HEK293T (cell line): ENCODE results near the gene ELMO2.

ENCODE experiments used
- CTCF ChIA-PET: fragments of 350-600 bp; formaldehyde crosslinking; extraction: SDS; loops from one replicate; lab custom pipeline; 2021; ENCODE audit warnings: antibody characterized with exemption, inconsistent platforms; lab: Yijun Ruan, JAX
- POLR2A ChIA-PET: fragments of 350-600 bp; formaldehyde crosslinking; extraction: SDS; loops from one replicate; lab custom pipeline; 2020; ENCODE audit warnings: antibody characterized with exemption, inconsistent platforms; lab: Yijun Ruan, JAX
- DNase-seq: peaks from one replicate; pipeline ENCODE4 v3.0.0; 2012; ENCODE audit warnings: mixed read lengths; ENCODE audit errors: extremely low spot score
- ARNT ChIP-seq: fragments of 450-650 bp; IDR thresholded peaks from 2 replicates; pipeline ENCODE4 v1.6.1; 2017; ENCODE audit warnings: mild to moderate bottlenecking
- BHLHE40 ChIP-seq: fragments of 450-650 bp; IDR thresholded peaks from 2 replicates; pipeline ENCODE4 v1.6.1; 2016; ENCODE audit warnings: mild to moderate bottlenecking, moderate library complexity, borderline replicate concordance
- CTBP1 ChIP-seq: fragments of 450-650 bp; IDR thresholded peaks from 2 replicates; pipeline ENCODE4 v1.6.1; 2016; ENCODE audit warnings: borderline replicate concordance
- ELF4 ChIP-seq: fragments of 450-650 bp; IDR thresholded peaks from 2 replicates; pipeline ENCODE4 v1.6.1; 2017; ENCODE audit warnings: antibody characterized with exemption
- FOXA1 ChIP-seq: fragments of 450-650 bp; IDR thresholded peaks from 2 replicates; pipeline ENCODE4 v1.6.1; 2016; ENCODE audit warnings: mild to moderate bottlenecking
- FOXK2 ChIP-seq: fragments of 450-650 bp; IDR thresholded peaks from 2 replicates; pipeline ENCODE4 v1.6.1; 2016; ENCODE audit warnings: mild to moderate bottlenecking
- FOXM1 ChIP-seq: fragments of 450-650 bp; IDR thresholded peaks from 2 replicates; pipeline ENCODE4 v1.6.1; 2017; ENCODE audit warnings: mild to moderate bottlenecking, borderline replicate concordance
- HDGF ChIP-seq: fragments of 450-650 bp; IDR thresholded peaks from 2 replicates; pipeline ENCODE4 v1.6.1; 2017; ENCODE audit warnings: antibody characterized with exemption, borderline replicate concordance
- L3MBTL2 ChIP-seq: fragments of 450-650 bp; conservative IDR thresholded peaks from 2 replicates; pipeline ENCODE4 v1.6.1; 2016; ENCODE audit warnings: mild to moderate bottlenecking
- LEF1 ChIP-seq: fragments of 450-650 bp; IDR thresholded peaks from 2 replicates; pipeline ENCODE4 v1.6.1; 2017; ENCODE audit warnings: mild to moderate bottlenecking, borderline replicate concordance
- NFRKB ChIP-seq: fragments of 450-650 bp; IDR thresholded peaks from 2 replicates; pipeline ENCODE4 v1.6.1; 2016; ENCODE audit warnings: mild to moderate bottlenecking, moderate library complexity
- SP1 ChIP-seq: fragments of 450-650 bp; IDR thresholded peaks from 2 replicates; pipeline ENCODE4 v1.6.1; 2017
- SUZ12 ChIP-seq: fragments of 450-650 bp; IDR thresholded peaks from 2 replicates; pipeline ENCODE4 v1.6.1; 2016; ENCODE audit warnings: mild to moderate bottlenecking
- TARDBP ChIP-seq: fragments of 450-650 bp; IDR thresholded peaks from 2 replicates; pipeline ENCODE4 v1.6.1; 2016
- ZNF384 ChIP-seq: fragments of 450-650 bp; IDR thresholded peaks from 2 replicates; pipeline ENCODE4 v1.6.1; 2016
- TF ChIP-seq, protein P1 (sequence below): fragments of 450-650 bp; IDR thresholded peaks from 2 replicates; pipeline ENCODE4 v1.6.1; 2016

Gene ELMO2

DNA sequence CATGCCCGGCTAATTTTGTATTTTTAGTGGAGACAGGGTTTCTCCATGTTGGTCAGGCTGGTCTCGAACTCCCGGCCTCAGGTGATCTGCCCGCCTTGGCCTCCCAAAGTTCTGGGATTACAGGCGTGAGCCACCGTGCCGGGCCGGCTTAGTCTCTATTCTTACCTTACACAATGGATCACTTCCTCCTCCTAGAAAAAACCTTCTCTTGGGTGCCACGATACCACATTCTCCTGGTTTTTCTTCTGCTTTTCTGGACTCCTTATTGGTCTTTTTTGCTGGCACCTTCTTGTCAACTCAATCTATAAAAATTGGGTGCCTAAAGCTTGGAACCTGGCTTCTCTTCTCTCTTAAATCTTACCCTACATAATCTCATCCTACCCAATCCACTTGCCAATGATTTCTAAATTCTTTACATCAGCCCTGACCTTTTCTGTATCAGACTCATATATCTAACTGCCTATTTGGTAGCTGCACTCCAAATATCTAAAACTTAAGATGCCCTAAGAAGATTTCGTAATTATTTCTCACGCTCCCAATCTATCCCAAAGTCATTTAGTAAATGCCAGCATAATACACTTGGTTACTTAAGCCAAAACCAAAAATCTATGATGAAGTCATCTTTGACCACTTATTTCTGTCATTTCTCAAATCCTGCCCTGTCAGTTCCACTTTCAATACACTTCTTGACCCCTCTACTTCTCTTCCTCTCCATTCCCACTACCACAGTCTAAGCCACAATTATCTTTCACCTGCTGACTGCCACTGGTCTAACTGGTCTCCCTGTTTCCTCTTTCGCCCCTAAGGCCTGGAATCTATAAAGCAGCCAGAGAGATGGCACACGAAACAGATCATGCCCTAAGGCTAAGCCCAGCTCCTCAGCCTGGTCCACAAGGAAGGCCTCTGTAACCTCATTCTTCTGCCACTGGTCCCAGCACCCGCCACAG lies 43.2 kb downstream of the ELMO2 start:
- POLR2A ChIA-PET: interaction anchor here (0.6 to 2.3 kb wide), 9 partner anchors 9 to 1478 kb away, joined by 3 to 28 read pairs (median 4); partner anchors contain the start of gene YWHAB
- TF ChIP-seq FOXM1 (no peak), ZNF384 (no peak), BHLHE40 (no peak), TARDBP (no peak), HDGF (no peak), L3MBTL2 (no peak), NFRKB (no peak), CTBP1 (no peak), FOXK2 (no peak), ELF4 (no peak)
- TF ChIP-seq, protein P1, sequence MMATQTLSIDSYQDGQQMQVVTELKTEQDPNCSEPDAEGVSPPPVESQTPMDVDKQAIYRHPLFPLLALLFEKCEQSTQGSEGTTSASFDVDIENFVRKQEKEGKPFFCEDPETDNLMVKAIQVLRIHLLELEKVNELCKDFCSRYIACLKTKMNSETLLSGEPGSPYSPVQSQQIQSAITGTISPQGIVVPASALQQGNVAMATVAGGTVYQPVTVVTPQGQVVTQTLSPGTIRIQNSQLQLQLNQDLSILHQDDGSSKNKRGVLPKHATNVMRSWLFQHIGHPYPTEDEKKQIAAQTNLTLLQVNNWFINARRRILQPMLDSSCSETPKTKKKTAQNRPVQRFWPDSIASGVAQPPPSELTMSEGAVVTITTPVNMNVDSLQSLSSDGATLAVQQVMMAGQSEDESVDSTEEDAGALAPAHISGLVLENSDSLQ: no peak
- no peak for DNase-seq
- CTCF ChIA-PET: no interaction called here

DNA sequence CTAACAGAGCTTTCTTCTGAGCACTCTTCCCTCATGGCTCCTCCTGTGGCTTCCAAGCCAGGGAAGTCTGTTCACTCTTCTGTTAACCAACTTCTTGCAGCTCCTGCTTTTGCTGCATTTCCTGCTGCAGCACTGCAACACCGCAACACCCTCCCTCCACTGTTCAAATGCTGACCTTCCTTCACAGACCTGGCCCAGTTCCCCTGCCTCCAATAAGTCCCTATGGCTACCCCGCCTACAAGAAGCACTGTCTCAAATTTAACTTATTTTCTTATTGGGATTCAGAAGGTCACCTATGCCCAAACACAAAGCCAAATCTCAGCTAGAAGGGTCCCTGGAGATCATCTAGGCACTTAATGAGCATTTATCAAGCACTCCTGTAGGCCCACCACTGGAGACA lies 44.6 kb downstream of the ELMO2 start:
- DNase-seq: no peak
- ChIA-PET POLR2A (no interaction called here), CTCF (no interaction called here)
- TF ChIP-seq FOXM1 (no peak), ELF4 (no peak), SUZ12 (no peak), LEF1 (no peak), FOXA1 (no peak)

DNA sequence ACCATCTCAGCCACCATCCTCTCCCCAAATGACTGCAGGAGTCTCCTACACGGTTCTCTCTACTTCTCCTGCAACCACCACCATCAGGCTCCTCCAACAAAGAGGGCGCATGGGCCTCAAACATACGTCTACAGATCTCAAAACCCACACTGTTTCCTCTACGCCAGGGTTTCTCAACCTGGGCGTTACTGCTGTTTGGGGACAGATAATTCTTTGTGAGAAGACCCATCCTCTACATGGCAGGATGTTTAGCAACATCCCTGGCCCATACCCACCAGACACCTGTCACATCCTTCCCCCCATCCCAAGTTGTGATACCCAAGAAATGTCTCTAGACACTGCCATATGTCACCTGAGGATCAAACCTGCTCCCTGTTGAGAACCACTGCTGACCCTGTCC lies 45.0 kb downstream of the ELMO2 start:
- ChIA-PET POLR2A (no interaction called here), CTCF (interaction anchor here (0.6 kb wide), 1 partner anchor 154 kb away, joined by 3 read pairs; no protein-coding TSS in a partner anchor)
- TF ChIP-seq SUZ12: no peak
- no peak for TF ChIP-seq FOXK2
- no peak for TF ChIP-seq LEF1
- no peak for TF ChIP-seq TARDBP
- TF ChIP-seq ELF4: no peak
- TF ChIP-seq HDGF: no peak
- no peak for DNase-seq

DNA sequence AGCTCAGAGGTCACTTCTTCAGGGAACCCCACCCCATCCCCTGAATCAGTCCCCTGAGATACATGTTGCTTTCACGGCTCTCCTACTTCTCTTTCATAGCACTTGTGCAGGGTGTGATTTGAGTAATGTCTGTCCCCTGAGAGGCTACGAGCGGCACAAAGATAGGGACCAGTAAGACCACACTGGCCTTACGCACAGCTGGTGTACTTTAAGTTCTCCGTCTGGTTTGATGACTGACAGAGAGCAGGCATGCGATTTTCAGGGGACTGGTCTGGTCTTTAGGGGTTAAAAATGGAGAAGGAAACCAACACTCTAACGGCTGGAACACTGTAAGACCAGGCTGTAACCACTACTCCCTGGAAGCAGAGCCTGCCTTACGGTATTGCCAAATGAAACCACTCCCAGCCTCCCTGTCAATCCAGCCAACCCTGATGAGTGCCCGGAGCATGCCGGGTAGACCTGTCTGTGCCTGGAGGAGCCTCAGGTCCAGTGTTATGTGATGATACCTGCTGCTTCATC lies 47.1 kb downstream of the ELMO2 start:
- ChIA-PET POLR2A (no interaction called here), CTCF (no interaction called here)
- DNase-seq: no peak
- no peak for TF ChIP-seq FOXK2
- no peak for TF ChIP-seq SP1
- TF ChIP-seq FOXA1: no peak
- TF ChIP-seq NFRKB: no peak
- TF ChIP-seq SUZ12: no peak
- no peak for TF ChIP-seq HDGF
- no peak for TF ChIP-seq TARDBP
- TF ChIP-seq L3MBTL2: no peak

DNA sequence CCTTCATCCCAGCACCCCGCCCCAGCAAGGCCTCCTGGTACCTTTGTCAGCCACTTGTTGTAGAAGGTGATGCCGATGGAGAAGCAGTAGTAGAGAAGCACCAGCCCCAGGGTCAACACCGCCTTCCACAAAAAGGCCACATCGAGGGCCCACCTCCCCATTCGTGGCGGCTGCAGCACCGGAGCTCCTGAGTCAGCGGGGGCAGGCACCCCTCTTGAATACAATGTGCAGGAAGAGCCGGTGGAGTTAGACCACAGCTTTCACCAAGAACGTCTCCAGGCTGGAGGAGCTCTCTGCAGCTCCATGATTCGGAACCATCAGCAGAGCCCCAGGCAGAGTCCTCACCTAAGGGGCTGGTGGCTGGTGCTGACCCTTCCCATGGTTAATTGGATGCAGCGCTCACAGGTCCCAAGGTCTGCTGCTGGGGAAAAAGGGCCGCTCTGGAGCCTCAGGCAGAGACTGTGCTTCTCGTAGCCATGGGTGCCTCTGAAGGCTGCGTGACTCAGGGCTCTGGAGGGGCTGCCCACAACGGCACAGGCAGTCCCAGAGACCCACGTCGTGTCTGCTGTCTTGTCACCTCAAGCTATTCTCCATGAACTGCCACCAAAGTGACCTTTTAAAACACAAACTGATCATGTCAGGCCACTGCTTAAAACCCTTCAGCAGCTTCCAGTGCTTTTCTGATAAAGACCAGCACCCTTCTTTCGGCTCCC lies 47.9 kb downstream of the ELMO2 start:
- ChIA-PET POLR2A (no interaction called here), CTCF (interaction anchor here (1.4 kb wide), 1 partner anchor 10 kb away, joined by 4 read pairs; no protein-coding TSS in a partner anchor)
- no peak for DNase-seq
- TF ChIP-seq TARDBP: no peak
- TF ChIP-seq SUZ12: no peak
- no peak for TF ChIP-seq ARNT

DNA sequence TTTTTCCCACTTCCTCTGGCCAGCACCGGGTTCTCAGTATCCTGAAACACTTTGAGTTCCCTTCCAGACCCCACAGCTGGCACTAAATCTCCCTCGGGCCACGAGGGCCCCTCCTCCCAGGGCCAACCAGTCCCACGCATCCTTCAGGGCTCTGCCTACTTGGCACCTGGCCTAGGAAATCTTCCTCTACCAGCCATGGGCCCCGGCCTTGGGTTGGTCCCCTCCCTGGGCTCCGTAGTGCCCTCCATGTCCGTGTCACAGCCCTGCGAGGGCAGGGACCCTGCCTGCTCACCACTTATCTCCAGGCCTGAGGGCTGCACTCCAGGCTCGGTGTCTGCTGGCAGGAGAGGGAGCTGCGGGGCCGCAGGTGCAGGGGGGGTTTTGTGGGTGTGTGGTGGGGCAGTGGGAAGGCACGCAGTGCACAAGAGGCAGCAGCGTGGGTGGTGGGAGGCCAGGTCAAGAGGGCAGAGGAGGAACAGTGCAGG lies 49.3 kb downstream of the ELMO2 start:
- ChIA-PET CTCF (interaction anchor here (1.4 kb wide), 1 partner anchor 8 kb away, joined by 4 read pairs; no protein-coding TSS in a partner anchor), POLR2A (no interaction called here)
- no peak for DNase-seq
- TF ChIP-seq ELF4 (no peak), FOXK2 (no peak), ZNF384 (no peak), SUZ12 (no peak), FOXA1 (no peak), HDGF (no peak), TARDBP (no peak), BHLHE40 (no peak), NFRKB (no peak), SP1 (no peak), CTBP1 (no peak), L3MBTL2 (no peak)

DNA sequence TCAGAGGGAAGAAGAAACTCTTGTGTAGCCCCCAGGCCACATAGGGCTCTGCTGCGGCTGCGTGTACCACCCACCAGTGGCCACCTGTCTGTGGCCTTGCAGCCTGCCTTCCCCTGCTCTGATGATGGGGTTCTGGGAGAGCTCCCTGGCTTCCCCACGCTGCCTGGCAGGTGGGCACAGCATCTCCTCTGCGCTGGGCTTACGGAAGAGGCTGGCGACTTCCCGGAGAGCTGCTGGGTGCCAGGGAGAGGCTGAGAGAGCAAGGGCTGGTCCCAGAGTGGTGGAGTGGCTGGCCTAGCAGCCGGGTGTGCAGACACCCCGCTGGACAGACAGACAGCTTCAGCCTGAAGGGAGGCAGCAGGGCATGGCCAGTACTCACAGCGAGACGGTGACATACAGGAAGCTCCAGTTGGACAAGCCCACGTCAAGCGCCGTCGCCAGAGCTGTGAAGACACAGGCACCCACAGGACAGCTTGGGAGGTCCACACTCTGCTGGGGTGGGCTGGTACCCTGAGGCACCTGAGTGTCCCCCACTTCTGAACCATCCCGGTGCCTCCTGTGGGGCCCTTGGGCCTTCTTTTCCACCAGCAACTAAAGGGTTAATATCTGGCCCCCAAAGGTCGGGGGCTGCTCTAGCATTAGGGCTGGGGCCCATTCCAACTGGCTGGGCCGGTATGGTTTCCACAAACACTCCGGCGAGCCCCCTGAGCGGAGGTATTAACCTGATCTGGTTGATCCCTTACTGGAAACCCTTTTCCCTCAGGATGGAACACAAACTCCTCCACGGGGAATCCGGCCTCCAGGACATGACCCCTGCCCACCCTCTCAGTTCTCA lies 50.0 kb downstream of the ELMO2 start:
- POLR2A ChIA-PET: interaction anchor here (3.9 kb wide), 1 partner anchor 8 kb away, joined by 28 read pairs; no protein-coding TSS in a partner anchor
- CTCF ChIA-PET: no interaction called here
- no peak for DNase-seq
- TF ChIP-seq SP1: no peak
- TF ChIP-seq LEF1: no peak
- no peak for TF ChIP-seq NFRKB
- no peak for TF ChIP-seq ZNF384
- TF ChIP-seq FOXA1: no peak
- no peak for TF ChIP-seq FOXK2
- no peak for TF ChIP-seq ARNT
- TF ChIP-seq, protein P1: no peak
- no peak for TF ChIP-seq SUZ12
- no peak for TF ChIP-seq BHLHE40
- TF ChIP-seq HDGF: no peak
- no peak for TF ChIP-seq TARDBP
- TF ChIP-seq CTBP1: no peak
- no peak for TF ChIP-seq FOXM1
- no peak for TF ChIP-seq ELF4
- no peak for TF ChIP-seq L3MBTL2
